GM12891 (cell line): ENCODE results near the gene IL31.

Experiments
- PAX5 ChIP-seq: IDR thresholded peaks from 2 replicates; pipeline ENCODE4 v1.6.1; 2011; ENCODE audit warnings: low read length, moderate library complexity, mild to moderate bottlenecking; ENCODE audit not compliant: insufficient read depth, severe bottlenecking
- POLR2A ChIP-seq: IDR thresholded peaks from 2 replicates; pipeline ENCODE4 v1.6.1; 2011; ENCODE audit warnings: low read depth, low read length, control low read depth
- POLR2AphosphoS5 ChIP-seq: IDR thresholded peaks from 2 replicates; pipeline ENCODE4 v1.6.1; 2011; ENCODE audit warnings: low read depth, low read length, control low read depth
- POU2F2 ChIP-seq: IDR thresholded peaks from 2 replicates; pipeline ENCODE4 v1.6.1; 2011; ENCODE audit warnings: low read depth, mild to moderate bottlenecking, control low read depth, low read length, moderate library complexity
- SPI1 ChIP-seq: IDR thresholded peaks from 2 replicates; pipeline ENCODE4 v1.6.1; 2011; ENCODE audit warnings: low read depth, low read length, control low read depth

DNA sequence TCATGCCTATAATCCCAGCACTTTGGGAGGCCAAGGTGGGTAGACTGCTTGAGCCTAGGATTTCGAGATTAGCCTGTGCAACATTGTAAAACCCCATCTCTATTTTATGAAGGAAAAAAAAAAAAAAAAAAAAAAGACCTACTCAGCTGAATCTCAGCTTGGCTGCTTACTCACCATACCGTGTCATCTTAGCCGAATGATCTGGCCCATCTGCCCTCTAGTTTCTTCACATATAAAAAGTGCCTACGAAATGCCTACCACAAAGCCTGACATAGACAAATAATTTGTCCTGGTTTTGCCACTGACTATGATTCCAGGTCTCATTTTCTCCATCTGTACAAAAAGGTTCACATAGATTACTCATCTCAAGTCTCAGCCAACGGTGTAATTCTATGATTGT, 41.8 kb upstream of the IL31 start:
- TF ChIP-seq POLR2AphosphoS5 (no peak), SPI1 (no peak), POLR2A (no peak), PAX5 (no peak), POU2F2 (no peak)
